ENCODE measurements around the gene HMGXB3.

- TF ChIP-seq ZNF274 (IDR thresholded peaks at IDR 0.05; ENCODE audit: low read depth, low read length), result no peak
- no peak for TF ChIP-seq SUZ12 (IDR thresholded peaks at IDR 0.05; ENCODE audit: extremely low read depth, insufficient read depth, insufficient read length)
These were observed 47.0 kb upstream of the HMGXB3 start for GRCh38 chr5:149953436-149954121.

All from NT2/D1 (cell line).